Liver (tissue), 9 donors: ENCODE data around the gene ZNF48. TPM values are rescaled to one million over a fixed set of nuclear protein-coding genes. Genes with fewer than 3 reads are reported as not detected.

ENCODE experiments used
- DNase-seq: peaks from one replicate; pipeline ENCODE4 v3.0.0-alpha.2; 2017; ENCODE audit warnings: low spot score
- H3K27ac ChIP-seq, 2 donors: one replicate each; pipeline ENCODE4 v1.7.0; 2013; ENCODE audit warnings: inconsistent platforms in 2 of 2, low read length in 2 of 2, control low read depth in 1 of 2, low read depth in 1 of 2, mild to moderate bottlenecking in 1 of 2
- H3K27me3 ChIP-seq, 4 donors: one replicate each; pipeline versions ENCODE4 v1.6.1 to v1.7.0; 2013; ENCODE audit warnings: low read length in 3 of 4, inconsistent platforms in 1 of 4, mild to moderate bottlenecking in 1 of 4, moderate library complexity in 1 of 4; ENCODE audit not compliant: control insufficient read depth in 4 of 4, insufficient read depth in 4 of 4
- H3K36me3 ChIP-seq, 4 donors: one replicate each; pipeline versions ENCODE4 v1.6.1 to v1.7.0; 2013; ENCODE audit warnings: low read length in 3 of 4, mild to moderate bottlenecking in 3 of 4, low read depth in 1 of 4, moderate library complexity in 1 of 4; ENCODE audit not compliant: control insufficient read depth in 4 of 4, insufficient read depth in 3 of 4
- H3K4me1 ChIP-seq, 4 donors: one replicate each; pipeline versions ENCODE4 v1.6.1 to v1.7.0; 2013; ENCODE audit warnings: low read length in 3 of 4, mild to moderate bottlenecking in 3 of 4, moderate library complexity in 1 of 4; ENCODE audit not compliant: control insufficient read depth in 4 of 4, insufficient read depth in 4 of 4
- H3K4me3 ChIP-seq, 3 donors: one replicate each; pipeline versions ENCODE4 v1.6.1 to v1.7.0; 2013; ENCODE audit warnings: low read length in 3 of 3, control low read depth in 1 of 3, low read depth in 1 of 3, mild to moderate bottlenecking in 1 of 3
- H3K9ac ChIP-seq, 2 donors: one replicate each; pipeline ENCODE4 v1.7.0; 2013; ENCODE audit warnings: low read length in 2 of 2, mild to moderate bottlenecking in 2 of 2, moderate library complexity in 2 of 2, control low read depth in 1 of 2, low read depth in 1 of 2
- H3K9me3 ChIP-seq, 4 donors: one replicate each; pipeline versions ENCODE4 v1.6.1 to v1.7.0; 2013; ENCODE audit warnings: low read length in 3 of 4; ENCODE audit not compliant: control insufficient read depth in 4 of 4
- EGR1 ChIP-seq, 2 donors: IDR thresholded peaks; 2 replicates each; pipeline ENCODE4 v1.6.1; 2016 to 2018; ENCODE audit warnings: antibody characterized with exemption in 2 of 2, low read depth in 2 of 2
- FOXA2 ChIP-seq: IDR thresholded peaks from 2 replicates; pipeline ENCODE4 v1.6.1; 2016; ENCODE audit warnings: antibody characterized with exemption
- GABPA ChIP-seq, 2 donors: IDR thresholded peaks in 1 of 2; conservative IDR thresholded peaks in 1 of 2; 2 replicates each; pipeline ENCODE4 v1.6.1; 2016; ENCODE audit warnings: antibody characterized with exemption in 2 of 2, mild to moderate bottlenecking in 1 of 2, moderate library complexity in 1 of 2
- HNF4A ChIP-seq, 2 donors: conservative IDR thresholded peaks; 2 replicates each; pipeline ENCODE4 v1.6.1; 2016; ENCODE audit warnings: antibody characterized with exemption in 2 of 2, mild to moderate bottlenecking in 2 of 2
- HNF4G ChIP-seq: IDR thresholded peaks from 2 replicates; pipeline ENCODE4 v1.6.1; 2016; ENCODE audit warnings: antibody characterized with exemption
- JUND ChIP-seq, 2 donors: IDR thresholded peaks; 2 replicates each; pipeline ENCODE4 v1.6.1; 2016; ENCODE audit warnings: antibody characterized with exemption in 2 of 2
- RAD21 ChIP-seq, 2 donors: IDR thresholded peaks; 2 replicates each; pipeline ENCODE4 v1.6.1; 2016; ENCODE audit warnings: antibody characterized with exemption in 2 of 2, mild to moderate bottlenecking in 2 of 2
- SP1 ChIP-seq: IDR thresholded peaks from 2 replicates; pipeline ENCODE4 v1.6.1; 2018; ENCODE audit warnings: antibody characterized with exemption, mild to moderate bottlenecking
- TAF1 ChIP-seq: conservative IDR thresholded peaks from 2 replicates; pipeline ENCODE4 v1.6.1; 2016; ENCODE audit warnings: antibody characterized with exemption, mild to moderate bottlenecking
- WGBS: extraction: QIAGEN DNeasy Blood & Tissue Kit; methylation state at CpG from one replicate; pipeline ENCODE4 v1.1.7; 2013; 5-methylcytosine and 5-hydroxymethylcytosine counted together
- polyA plus RNA-seq, 2 donors: library from polyadenylated mRNA; stranded (reverse) in 1 of 2; unstranded in 1 of 2; fragments of 200-250 nt in 1 of 2; fragments of >200 nt in 1 of 2; fragmentation: Nextera tagmentation in 1 of 2; extraction: Ambion mirVana in 1 of 2; gene quantifications; one replicate each; pipeline versions ENCODE4 v1.2.1 to v1.2.3, GENCODE V29; 2013 to 2015
- total RNA-seq, 2 donors: library from RNA; depleted of rRNA; stranded (reverse); fragments of >200 nt; gene quantifications; one replicate each; pipeline ENCODE4 v1.2.3, GENCODE V29; 2014
- TF ChIP-seq, protein P1 (sequence below): IDR thresholded peaks from 2 replicates; pipeline ENCODE4 v1.6.1; 2016; ENCODE audit warnings: antibody characterized with exemption, mild to moderate bottlenecking
- donor health status: healthy.
- donor health status: healthy.
- donor health status: healthy.
- donor health status: healthy.
- donor health status: healthy.

Gene ZNF48
- total and polyA plus RNA-seq, 4 donors = 2.3 to 4.7 (median 3.1) TPM

DNA sequence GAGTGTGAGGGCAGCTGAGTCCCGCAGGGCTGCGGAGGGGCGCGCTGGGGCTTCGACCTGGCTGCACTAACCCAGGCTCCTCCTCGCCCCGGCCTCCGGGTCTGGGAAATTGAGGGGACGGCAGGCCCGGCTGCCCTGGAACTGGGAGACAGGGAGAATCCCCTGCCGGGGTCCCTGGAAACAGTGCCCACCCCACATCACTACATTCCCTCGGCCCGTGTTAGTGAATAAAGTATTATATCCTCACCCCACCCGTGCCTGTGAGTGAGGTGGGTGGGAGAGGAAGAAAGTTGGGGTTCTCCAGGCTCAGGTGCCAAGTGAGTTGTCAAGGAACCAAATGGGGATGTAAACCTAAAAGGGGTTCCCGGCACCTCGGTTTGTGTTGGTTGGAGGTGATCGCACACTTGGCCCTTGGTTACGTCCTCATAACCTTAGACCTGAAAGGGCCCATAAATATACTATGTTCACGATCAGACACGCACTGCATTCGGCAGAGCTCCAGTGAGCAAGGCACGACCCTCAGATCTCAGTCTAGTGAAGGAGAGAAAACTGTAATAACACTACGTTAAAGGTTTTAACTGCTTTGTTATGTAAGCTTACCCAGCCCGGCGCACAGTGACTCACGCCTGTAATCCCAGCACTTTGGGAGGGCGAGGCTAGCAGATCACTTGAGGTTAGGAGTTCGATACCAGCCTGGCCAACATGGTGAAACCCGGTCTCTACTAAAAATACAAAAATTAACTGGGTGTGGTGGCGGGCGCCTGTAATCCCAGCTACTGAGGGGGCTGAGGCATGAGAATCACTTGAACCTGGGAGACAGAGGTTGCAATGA lies 23.3 kb downstream of the ZNF48 start:
- peak overlapping the region in 2 of 3 donors; percentile 56 to 63 for H3K4me3 ChIP-seq
- peaks cover 3 to 16% (median 5%) of the 10 kb centered on the region in 4 donors for H3K4me1 ChIP-seq
- TF ChIP-seq FOXA2 (no peak), GABPA (IDR thresholded peaks at IDR 0.05 in 1 of 2, conservative IDR thresholded peaks at IDR 0.05 in 1 of 2) (no peak), RAD21 (IDR thresholded peaks at IDR 0.05) (peak in 1 of 2 donors; percentile 26)
- TF ChIP-seq, protein P1, sequence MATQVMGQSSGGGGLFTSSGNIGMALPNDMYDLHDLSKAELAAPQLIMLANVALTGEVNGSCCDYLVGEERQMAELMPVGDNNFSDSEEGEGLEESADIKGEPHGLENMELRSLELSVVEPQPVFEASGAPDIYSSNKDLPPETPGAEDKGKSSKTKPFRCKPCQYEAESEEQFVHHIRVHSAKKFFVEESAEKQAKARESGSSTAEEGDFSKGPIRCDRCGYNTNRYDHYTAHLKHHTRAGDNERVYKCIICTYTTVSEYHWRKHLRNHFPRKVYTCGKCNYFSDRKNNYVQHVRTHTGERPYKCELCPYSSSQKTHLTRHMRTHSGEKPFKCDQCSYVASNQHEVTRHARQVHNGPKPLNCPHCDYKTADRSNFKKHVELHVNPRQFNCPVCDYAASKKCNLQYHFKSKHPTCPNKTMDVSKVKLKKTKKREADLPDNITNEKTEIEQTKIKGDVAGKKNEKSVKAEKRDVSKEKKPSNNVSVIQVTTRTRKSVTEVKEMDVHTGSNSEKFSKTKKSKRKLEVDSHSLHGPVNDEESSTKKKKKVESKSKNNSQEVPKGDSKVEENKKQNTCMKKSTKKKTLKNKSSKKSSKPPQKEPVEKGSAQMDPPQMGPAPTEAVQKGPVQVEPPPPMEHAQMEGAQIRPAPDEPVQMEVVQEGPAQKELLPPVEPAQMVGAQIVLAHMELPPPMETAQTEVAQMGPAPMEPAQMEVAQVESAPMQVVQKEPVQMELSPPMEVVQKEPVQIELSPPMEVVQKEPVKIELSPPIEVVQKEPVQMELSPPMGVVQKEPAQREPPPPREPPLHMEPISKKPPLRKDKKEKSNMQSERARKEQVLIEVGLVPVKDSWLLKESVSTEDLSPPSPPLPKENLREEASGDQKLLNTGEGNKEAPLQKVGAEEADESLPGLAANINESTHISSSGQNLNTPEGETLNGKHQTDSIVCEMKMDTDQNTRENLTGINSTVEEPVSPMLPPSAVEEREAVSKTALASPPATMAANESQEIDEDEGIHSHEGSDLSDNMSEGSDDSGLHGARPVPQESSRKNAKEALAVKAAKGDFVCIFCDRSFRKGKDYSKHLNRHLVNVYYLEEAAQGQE = no peak
- peak overlapping the region in 1 of 2 donors; percentile 71 for H3K9ac ChIP-seq
- 56% methylated on average over 31 of the region's 31 CpGs for WGBS
- no peak for DNase-seq
- peaks cover 0 to 11% (median 3%) of the 10 kb centered on the region in 4 donors for H3K36me3 ChIP-seq
- no peaks in the 10 kb centered on the region for H3K27me3 ChIP-seq
- no peaks in the 10 kb centered on the region for H3K9me3 ChIP-seq
- peak overlapping the region; percentile 65 to 95 for H3K27ac ChIP-seq

DNA sequence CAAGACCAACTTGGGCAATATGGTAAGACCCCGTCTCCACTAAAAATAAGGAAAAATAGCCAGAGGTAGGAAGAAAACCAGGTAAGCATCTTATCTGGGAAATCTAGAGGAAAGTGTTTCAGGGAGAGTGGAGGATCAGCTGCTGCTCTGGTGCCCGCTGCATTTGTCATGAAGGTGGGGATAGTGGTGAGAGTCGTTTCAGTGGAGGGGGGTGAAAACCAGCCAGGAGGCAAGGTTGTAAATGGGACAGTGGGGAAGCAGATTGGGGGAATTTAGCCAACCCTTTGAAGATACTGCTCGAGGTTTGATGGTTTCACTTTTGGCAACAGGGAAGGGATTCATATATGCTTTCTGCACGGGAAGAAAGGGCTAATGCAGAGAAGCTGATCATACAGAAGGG lies 25.8 kb downstream of the ZNF48 start:
- Histone ChIP-seq H3K4me3 (no peak overlapping the region), H3K4me1 (peaks cover 3 to 16% (median 5%) of the 10 kb centered on the region in 4 donors), H3K9me3 (no peaks in the 10 kb centered on the region), H3K27ac (no peak overlapping the region), H3K36me3 (peaks cover 6 to 20% (median 8%) of the 10 kb centered on the region in 4 donors), H3K9ac (no peak overlapping the region), H3K27me3 (no peaks in the 10 kb centered on the region)
- 84% methylated on average over 5 of the region's 5 CpGs for WGBS
- TF ChIP-seq EGR1 (IDR thresholded peaks at IDR 0.05; ENCODE audit: low read depth in 2 of 2) (no peak), JUND (IDR thresholded peaks at IDR 0.05) (no peak), HNF4G (no peak), HNF4A (conservative IDR thresholded peaks at IDR 0.05) (no peak), GABPA (IDR thresholded peaks at IDR 0.05 in 1 of 2, conservative IDR thresholded peaks at IDR 0.05 in 1 of 2) (no peak), SP1 (no peak), TAF1 (no peak)
- TF ChIP-seq, protein P1 = no peak
- DNase-seq = no peak
